Bronchus fibroblast of lung (primary cell): ENCODE measurements around the gene USP30. TPM values are rescaled to one million over a fixed set of nuclear protein-coding genes. Genes with fewer than 3 reads are reported as not detected.

Source experiments
- total RNA-seq: library from RNA; depleted of rRNA; stranded (reverse); fragments of >200 nt; gene quantifications from 2 replicates; pipeline ENCODE4 v1.2.3, GENCODE V29; 2015

The USP30 gene
- total RNA-seq = 10.1 and 11.0 TPM in 2 replicates

GRCh38 chr12:109052414-109053323 is at the start of gene USP30:
Gene USP30, plus strand, starts transcription at chr12:109052576. Its CDS starts 103 bp downstream, at chr12:109052679.

GRCh38 chr12:109020796-109021380 is 31.5 kb upstream of the USP30 start, which contains the start of gene SVOP:
Gene SVOP, minus strand, starts transcription at chr12:109021068. Its CDS starts 200 bp downstream, at chr12:109020868.

DNA sequence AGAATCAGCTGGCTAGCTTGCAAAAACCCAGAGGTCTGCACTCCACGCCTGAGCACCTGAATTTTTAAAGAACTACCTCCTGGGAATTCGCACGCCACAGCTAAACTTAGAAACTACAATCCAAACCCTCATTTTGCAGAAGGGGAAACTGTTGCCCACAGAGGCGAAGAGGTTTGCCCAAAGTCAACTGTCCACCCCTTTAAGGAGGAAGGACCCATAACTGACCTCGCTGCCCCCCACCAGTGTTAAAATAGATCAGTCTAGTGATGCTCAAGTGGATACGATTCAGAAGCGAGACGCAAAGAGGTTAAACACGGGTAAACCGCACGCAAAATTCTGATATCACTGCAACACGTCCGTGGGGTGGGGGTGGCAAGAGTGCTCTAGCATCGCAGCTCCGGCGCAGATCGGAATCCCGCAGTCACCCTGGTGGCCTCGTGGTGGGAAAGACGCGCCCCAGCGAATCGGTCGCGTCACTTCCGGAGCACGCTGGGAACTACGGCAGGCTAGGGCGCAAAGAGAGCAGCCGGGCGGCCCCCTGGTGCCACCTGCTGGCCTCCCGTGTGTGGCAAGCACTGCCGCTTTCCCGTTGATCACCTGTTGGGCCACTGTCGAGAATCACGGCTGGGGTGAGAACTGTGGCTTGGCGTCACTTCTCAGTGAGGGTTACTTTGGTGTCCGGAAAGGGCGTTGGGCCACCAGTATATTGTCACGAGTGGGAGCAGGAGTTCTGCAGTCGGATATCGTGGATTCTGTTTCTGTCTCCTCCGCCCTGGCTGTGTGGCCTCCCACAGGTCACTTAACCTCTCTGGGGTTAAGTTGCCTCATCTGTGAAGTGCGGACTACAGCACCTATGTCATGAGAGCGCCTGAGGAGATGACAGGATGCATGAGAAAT is 40.9 kb downstream of the USP30 start, which contains the start of gene ALKBH2:
ALKBH2 (minus strand) TSS at position 451 of the 897 bp plus-strand sequence. CDS start 686 bp downstream, outside the sequence.

DNA sequence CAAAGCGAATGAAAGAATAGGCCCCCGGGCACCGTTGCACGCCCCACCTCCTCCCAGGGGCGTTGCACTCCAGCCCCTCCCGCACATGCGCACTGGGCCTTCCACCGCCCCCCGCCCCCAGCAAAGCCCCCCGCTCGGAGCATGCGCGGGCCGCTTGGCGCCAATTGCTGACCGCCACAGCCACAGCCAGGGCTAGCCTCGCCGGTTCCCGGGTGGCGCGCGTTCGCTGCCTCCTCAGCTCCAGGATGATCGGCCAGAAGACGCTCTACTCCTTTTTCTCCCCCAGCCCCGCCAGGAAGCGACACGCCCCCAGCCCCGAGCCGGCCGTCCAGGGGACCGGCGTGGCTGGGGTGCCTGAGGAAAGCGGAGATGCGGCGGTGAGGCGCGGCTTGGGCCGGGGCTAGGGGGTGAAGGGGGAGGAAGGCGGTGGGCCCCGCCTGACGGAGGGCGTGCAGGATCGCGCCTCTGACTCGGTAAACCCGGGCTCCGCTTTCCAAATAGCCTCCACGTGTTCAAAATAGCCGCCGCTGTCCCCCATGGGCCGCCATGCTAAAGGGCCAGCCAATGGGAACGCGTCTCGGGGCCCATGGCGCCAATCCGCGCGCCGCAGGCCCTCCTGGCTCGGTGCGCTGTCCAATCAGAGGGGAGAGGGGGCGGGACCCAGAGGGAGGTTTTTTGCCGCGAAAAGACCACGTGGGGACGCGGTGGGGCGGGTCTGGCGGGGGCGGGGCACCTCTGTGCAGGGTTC is 45.2 kb downstream of the USP30 start, which contains the start of gene UNG:
UNG (plus strand) TSS at position 163 of the 748 bp plus-strand sequence; CDS start at position 246, 83 bp downstream.

DNA sequence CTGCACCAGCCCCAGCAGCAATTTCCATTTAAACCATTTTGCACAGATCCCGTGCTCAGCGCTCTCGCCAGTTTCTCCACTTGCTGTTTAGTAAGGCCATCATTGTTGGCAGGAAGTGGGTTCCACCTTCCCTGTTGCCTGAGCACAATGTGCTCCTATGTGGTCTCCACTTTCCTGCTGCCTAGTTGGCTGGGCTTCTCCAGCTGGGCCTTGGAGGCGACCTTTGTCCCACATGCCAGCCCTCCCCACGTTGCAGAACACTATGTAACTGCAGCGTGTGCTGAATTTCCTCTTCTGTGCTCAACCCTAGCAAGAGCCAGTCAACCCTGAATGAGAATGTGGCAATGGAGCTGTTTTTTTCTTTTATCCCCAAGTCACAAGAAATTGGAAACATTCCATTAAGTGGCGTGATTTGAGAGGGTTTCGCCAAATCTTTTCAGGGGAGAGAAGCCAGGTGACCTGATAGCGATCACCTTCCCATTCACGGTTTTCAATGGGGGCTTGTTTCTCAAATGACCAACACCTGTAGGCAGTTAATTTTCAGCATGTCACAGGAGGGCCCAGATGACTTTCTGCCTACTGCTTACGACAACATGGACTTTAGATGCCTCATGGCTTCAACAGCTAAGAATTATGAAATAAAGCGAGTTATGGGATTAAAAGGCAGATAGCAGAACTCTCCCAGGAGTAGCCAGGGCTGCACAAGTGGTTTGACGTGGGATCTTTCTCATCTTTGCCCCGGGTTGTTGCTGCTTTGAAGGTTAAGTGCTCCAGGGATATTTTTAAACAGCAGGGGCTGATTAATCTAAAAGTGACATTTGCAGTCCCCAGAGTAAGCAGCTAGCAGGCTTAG is 63.6 kb downstream of the USP30 start, which contains the start of gene ACACB:
ACACB (plus strand) TSS at position 830 of the 853 bp plus-strand sequence. CDS start 22,819 bp downstream, outside the sequence.

Other genes starting within 250 kb of the USP30 start
- 11.7 and 12.8 TPM in 2 replicates for gene SSH1, start 195.0 kb upstream of the USP30 start, total RNA-seq
- not detected in 2 replicates for gene DAO, start 172.5 kb upstream of the USP30 start, total RNA-seq
- gene SVOP, start 31.5 kb upstream of the USP30 start, total RNA-seq = not detected in 2 replicates
- 20.2 and 24.8 TPM in 2 replicates for gene ALKBH2, start 40.9 kb downstream of the USP30 start, total RNA-seq
- gene UNG, start 45.0 kb downstream of the USP30 start, total RNA-seq = 78.5 and 80.0 TPM in 2 replicates
- 1.7 and 2.5 TPM in 2 replicates for gene ACACB, start 64.0 kb downstream of the USP30 start, total RNA-seq